GM18858 (cell line): Measurements from ENCODE around the gene GAB4.
"Not testable (repeated sequence)": the region's sequence is repeated elsewhere in the genome, so short reads cannot be mapped to it uniquely, and the experiment has no call there.

ENCODE experiments used
- ATAC-seq: cut with Tn5 transposase; IDR thresholded peaks from one replicate; pipeline ENCODE4 v1.9.1; 2021; ENCODE audit not compliant: unreplicated experiment

GAB4 gene, protein sequence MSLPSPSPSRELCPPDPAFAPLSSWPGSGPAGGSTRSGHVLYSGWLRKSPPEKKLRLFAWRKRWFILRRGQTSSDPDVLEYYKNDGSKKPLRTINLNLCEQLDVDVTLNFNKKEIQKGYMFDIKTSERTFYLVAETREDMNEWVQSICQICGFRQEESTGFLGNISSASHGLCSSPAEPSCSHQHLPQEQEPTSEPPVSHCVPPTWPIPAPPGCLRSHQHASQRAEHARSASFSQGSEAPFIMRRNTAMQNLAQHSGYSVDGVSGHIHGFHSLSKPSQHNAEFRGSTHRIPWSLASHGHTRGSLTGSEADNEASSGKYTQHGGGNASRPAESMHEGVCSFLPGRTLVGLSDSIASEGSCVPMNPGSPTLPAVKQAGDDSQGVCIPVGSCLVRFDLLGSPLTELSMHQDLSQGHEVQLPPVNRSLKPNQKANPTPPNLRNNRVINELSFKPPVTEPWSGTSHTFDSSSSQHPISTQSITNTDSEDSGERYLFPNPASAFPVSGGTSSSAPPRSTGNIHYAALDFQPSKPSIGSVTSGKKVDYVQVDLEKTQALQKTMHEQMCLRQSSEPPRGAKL

DNA sequence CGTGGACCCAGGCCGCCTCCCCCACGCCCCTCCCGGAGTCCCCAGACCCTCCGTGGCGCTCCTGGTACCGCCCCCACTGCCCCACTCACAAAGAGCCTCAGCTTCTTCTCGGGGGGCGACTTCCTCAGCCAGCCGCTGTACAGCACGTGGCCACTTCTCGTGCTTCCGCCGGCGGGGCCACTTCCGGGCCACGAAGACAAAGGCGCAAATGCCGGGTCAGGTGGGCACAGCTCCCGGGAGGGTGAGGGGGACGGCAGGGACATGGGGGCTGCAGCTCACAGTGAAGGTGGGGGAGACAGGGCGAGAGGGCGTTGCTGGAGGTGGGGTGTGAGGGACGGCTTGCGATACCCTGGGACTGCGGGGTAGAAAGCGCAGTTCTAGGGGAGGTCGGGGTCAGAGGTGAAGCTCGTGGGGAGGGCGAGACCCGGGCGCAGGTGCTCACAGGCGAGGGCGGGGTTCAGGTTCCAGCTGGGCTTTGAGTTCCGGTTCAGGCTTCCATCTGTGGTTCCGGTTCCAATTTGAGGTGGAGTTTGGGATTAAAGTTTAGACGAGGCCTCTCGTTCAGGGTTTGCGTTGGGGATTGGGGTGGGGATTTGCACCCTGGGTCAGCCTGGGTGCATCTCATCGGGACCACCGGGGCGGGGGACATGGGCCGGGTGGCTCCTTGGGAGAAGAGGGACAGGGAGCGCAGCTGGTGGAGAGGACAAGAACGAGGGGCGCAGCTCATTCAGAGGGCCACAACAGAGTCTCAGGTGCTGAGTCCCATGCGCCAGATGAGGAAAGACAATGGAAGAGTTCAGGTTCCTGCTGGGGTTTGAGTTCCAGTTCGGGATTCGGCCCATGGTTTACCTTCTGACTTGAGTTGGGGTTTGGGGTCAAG is at the start of gene GAB4:
TSS of gene GAB4 (minus strand) at position 371 of the 880 bp plus-strand sequence. CDS start at position 263, 108 bp downstream.
- no peak for ATAC-seq

DNA sequence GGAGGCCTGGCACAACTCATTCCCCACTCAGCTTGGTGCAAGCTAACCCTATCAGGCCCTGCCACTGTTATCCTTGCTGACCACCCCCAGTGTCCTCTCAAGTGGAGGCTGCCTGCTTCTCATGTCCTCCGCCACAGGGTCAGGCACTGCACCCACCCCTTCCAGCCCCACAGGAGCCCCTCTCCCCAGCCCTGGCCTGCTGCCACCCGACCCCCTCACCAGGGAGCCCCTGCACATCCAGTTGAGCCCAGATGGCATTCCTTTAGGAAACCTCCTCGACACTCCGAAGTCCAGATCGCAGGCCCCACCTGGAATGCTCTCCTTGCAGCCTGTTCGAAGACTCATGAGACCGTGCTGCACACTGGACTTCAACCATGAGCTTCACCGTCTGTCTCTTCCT is 48.8 kb upstream of the GAB4 start:
- ATAC-seq: no peak

DNA sequence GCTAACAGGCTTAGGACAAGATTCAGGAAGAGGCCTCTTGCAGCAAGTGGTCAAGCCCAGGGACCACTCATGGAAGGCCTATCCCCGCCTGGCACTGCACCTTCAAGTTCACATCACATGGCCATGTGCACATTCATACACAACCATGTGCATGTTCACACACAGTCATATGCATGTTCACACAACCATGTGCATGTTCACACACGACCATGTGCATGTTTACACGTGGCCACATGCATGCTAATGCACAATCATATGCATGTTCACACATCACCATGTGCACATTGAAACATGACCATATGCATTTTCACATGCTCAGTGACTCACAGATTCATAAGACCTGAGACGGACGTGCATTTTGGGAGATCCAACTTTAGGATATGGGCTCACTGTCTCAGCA is 48.0 kb upstream of the GAB4 start:
- ATAC-seq: no peak

DNA sequence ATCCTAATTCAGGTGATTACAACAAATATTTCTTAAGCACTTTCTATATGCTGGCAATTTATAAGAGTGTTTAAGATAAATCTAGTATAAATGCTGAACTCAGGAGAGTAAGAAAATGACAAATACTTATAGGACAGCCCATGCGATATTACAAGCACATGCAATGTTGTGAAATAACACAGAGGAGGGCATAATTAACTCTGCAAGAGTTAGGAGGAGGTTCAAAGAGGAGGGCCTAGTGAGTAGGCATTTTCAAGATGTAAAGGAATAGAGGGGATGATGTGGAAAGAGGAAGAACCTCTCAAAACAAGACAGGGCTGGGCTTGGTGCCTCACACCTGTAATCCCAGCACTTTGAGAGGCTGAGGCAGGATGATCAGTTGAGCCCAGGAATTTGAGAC is 39.6 kb upstream of the GAB4 start:
- no peak for ATAC-seq

DNA sequence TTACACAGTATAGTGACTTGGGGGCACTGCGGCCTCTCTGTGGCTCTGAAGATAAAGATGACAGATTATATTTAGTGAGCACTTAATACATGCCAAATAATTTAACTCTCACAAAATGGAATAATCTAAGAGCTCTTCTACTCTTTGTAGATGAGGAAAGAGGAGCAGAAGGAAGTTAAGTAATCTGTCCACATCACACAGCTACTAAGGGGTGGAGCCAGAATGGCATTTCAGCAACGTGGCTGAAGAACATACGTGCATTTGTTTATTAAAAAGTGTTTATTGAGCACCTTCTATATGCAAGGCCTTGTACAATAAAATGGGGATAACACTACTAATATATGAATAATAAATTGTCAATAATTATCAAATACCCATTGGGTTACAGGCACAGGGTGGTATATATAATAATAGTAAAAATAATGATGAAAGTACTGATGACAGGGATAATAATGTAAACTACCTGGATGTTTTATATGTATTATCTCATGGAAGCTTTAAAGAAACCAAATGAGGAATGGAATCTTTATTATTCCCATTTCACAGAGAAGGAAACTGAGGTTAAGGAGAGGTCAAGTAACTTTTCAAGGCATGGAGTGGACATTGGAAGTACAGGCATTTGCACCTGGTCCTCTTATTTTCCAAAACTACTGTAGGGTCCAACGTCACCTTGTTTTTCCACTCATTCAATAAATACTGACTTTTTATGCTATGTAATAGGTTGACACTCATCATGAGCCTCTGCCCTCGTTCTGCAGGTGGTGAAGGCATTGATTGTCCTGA is 38.7 kb upstream of the GAB4 start:
- ATAC-seq: no peak

DNA sequence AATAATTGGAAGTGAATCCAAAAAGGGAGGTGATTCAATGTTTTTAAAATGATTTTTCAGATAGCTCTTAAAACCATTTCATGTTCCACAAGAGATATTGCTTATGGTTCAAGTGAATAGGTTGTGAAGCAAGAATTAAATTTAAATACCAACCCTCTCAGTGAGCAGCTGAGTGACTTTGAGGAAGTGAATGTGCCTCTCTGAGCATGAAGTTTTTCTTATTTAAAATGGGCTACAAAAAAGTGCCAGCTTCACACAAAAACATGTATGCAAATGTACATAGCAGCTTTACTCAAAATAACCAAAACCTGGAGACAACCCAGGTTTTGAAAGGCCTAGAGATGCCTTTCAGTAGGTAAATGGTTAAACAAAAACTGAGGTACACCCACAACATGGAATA is 35.5 kb upstream of the GAB4 start:
- no peak for ATAC-seq

DNA sequence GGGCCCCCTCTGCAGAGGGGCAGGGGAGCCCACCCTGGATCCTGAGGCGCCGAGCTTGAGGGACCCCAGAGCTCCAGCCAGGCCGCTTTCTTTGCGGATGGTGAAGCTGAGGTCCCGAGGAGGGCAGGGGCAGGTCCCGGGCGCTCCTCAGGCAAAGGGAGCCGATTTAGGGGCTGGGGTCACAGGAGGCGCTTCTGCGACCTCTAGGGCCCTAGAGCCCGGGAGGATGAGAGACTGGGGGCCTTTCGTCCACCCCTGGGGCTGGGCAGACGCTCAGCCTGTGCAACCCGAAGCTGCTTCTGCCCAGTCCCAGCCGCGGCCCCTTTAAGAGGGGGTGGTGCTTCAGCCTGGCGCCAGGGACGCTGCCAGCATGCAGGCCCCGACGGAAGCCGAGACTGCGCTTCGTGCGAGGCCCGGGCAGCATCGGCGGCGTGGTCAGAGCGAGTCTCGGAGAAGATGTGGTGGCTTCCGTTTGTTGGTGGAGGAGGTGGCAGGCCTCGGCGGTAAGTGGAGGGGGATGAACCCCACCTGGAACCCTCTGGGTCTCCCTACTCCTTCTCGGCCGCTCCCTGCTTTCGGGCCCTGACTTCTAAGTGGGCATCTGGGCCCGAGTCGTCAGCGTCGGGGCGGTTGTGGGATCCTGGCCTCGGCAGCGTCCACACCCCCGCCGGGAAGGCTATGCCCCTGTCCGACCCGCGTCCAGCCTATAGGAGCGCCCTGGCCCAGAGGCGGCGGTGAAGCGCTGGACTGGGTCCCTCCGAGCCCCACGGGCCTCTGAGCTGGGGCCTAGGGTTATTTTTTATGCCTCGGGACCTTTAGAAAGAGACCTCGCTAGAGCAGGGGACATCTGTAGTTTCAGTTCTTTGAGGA is 29.1 kb upstream of the GAB4 start:
- not testable (repeated sequence) for ATAC-seq

DNA sequence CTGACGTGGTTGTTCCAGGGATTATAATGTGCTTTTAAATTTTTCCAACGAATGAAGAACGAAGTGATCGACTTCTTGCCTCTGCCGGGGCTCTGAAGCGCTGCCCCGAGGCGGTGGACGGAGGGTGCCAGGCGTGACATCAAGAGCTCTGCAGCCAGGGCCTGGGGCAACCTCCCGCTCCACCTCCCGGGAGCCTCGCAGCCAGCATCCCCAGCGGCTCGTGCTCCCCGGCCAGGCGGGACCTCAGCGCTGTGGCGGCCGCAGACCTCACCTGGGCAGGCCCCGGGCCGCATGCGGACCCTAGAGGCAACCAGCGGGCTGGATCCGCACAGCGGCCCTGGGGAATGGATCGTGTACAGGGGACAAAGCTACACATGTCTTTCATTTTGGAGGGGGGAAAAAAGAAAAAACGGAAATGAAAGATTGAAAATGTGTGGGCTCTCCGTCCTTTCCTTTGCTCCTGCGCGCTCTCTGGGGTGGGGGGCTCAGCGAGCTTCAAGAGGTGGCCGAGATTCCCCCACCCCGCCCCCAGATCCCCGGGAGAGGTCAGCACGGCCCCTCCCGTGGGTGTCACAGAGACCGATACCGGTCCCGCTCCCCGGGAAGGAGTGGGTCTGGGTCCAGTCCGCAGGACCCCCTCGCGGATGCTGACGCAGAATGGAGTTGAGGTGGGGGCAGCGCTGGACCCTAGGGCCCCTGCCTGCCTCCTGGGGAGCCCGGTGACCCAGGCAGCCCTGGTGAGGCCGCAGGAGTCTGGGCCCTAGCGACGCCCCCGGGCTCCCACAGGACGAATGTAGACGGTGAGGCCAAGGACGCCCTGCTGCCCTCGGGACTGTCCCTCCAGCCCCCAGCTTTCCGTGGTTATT is 28.2 kb upstream of the GAB4 start:
- not testable (repeated sequence) for ATAC-seq

DNA sequence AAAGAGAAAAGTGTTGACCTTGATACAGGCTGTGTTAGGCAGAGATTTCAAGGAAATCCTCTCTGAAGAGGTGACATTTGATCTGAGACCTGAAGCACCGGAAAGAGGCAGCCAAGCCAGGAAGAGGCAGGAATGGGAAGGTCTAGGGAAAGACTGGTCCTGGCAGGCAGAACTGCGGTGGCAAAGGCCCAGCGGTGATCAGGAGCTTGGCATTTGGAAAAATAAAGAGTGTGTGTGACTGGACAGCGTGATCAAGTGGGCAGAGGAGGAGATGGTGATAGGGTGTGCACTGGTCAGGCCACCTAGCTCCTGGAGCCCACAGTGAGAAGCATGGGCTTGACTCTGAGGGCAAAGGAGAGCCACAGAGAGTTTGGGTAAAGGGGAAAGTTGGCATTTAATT is 27.2 kb upstream of the GAB4 start:
- no peak for ATAC-seq

DNA sequence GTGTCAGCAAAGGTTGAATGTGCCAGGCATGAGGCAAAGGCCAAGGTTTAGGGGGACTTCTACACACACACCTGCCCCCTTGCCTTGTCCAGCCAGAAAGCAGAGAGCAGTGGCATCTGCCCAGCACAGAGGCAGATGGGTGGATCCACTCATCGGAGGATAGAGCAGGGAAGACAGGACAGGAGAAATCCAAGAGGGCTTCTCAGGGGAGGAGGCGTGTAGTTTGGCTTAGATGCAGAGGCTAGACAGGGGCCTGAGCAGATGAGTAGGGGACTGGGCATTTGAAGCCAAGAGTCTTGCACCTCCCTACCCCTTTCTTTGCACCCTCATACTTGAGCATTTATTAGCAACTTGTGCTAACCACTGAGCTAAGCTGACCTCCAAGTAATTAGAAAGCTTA is 26.5 kb upstream of the GAB4 start:
- ATAC-seq: not testable (repeated sequence)

DNA sequence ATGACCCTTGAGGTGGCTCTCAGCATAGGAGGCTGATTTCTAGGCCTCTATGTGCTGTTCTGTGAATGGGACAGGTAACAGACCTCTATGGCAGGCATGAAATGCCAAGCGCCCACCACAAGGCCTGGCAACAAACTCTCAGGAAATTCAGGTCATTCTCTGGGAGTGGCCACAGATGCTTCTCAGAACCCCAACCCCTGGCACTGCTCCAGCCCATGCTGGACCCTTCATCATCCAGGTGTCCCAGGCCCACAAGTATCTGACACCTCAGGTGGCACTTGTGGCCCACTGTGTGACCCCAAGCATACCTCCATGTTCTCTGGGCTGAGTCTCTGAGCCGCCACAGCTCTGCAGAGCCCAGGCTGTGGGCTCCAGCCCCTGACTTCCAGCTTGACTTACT is 24.3 kb upstream of the GAB4 start:
- not testable (repeated sequence) for ATAC-seq

DNA sequence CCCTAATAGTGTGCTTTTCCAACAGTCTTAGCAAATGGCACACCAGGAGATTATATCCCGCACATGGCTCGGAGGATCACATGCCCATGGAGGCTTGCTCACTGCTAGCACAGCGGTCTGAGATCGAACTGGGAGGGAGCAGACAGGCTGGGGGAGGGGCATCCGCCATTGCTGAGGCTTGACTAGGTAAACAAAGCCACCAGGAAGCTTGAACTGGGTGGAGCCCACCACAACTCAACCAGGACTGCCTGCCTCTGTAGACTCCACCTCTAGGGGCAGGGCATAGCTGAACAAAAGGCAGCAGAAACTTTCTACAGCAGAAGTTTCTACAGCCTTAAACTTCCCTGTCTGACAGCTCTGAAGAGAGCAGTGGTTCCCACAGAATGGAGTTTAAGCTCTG is 16.4 kb upstream of the GAB4 start:
- ATAC-seq: not testable (repeated sequence)

DNA sequence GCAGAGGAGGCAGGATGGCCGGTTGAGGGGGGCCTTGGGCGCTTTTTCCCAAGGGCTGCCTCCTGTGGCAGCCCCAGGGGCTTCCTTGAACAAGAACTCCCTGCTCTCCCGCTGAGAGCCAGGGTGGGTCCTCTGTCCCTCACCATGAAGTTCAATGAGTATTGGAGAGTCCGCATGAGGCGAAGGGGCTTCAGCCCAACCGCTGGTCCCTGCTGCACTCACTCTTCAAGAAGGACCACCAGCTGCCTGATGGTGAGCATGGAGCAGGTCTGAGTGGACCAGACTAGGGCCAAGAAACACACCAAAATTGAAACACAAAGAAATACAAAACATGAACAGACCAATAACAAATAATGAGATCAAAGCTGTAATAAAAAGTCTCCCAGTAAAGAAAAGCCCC is 7.5 kb upstream of the GAB4 start:
- not testable (repeated sequence) for ATAC-seq

DNA sequence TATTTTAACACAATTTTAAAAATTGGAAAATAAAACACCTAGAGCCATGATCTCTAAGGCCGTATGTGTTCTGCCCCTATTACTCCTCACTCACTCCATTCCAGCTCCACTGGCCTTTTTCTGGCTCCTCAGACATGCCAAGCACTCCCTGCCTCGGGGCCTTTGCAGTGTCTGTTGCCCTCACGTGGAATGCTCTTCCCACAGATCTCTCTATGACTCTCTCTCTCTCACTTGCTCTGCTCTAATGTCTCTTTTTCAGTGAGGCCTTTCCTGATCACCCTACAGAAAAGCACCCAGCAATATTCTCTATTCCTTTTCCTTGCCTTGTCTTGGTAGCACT is 6.0 kb upstream of the GAB4 start:
- ATAC-seq: not testable (repeated sequence)

DNA sequence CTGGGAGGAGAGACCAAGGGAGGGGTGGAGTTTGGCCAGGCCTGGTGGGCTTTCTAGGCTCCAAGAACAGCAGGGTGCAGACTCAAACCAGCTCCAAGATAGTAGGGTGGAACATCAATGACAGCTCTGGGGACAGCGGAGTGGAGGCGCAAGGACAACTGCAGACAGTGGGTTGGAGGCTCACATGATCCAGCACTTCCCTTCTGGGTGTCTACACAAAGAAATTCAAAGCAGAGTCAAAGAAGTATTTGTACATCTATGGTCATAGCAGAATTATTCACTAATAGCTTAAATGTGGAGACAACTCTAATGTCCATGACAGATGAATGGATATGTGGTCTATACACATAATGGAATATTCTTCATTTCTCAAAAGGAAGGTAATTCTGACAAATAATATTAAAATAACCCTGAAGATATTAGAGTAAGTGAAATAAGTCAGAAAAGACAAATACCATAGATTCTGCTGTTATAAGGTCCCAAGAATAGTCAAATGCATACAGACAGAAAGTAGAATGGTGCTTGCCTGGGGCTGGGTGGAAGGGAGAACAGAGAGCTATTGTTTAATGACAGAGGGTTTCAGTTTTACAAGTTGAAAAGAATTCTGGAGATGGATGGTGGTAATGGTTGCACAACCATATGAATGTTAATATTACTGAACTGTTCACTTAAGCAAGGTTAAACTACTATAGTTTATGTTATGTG is 5.5 kb upstream of the GAB4 start:
- ATAC-seq: no peak

DNA sequence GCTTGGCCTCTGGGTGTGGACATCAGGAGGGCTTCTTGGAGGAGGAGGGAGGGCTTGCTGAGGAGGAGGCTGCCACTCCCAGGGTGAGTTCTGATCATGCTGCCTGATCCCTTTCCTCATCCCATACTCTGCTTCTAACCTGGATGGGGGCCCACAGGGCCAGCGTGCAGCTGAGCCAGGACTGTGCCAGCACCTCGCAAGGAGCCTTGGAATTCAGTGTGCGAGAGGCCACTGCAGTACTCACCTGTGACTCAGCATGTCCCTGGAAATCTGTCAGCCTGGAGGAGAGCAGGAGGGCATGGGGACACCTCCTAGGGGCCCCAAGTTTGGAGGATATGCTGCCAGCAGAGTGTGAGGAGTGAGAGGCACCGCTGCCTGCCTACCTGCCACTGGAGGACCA is 4.2 kb upstream of the GAB4 start:
- ATAC-seq: no peak

DNA sequence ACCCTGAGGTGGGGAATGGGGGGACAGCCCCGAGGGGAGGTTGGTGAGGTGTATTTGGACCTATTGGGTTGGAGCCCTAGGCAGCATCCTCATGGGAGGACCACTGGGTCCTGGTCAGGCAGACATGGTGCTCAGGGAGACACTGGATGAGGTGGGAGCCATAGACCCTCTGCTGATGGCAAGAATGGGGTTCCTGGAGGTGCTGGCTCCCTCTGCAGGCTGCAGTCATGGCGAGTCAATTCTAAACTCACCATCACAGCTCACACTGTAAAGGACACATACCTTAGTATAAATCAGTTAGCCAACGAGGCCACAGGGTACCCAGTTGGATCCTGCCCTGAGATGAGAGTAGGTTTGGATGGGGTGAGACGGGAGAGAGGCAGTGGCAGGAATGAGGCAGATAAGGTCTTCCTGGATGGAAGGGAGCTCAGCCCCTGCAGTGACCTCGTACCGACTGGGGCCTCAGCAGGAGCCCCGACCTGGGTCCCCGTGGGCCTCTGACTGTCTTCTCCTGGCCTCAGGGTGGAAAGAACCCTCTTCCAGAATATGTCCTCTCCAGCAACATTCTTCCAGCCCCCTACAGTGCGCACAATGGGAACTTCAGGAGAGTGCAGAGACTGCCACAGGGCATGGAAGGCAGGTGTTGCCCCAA is 1.7 kb upstream of the GAB4 start:
- ATAC-seq: no peak

DNA sequence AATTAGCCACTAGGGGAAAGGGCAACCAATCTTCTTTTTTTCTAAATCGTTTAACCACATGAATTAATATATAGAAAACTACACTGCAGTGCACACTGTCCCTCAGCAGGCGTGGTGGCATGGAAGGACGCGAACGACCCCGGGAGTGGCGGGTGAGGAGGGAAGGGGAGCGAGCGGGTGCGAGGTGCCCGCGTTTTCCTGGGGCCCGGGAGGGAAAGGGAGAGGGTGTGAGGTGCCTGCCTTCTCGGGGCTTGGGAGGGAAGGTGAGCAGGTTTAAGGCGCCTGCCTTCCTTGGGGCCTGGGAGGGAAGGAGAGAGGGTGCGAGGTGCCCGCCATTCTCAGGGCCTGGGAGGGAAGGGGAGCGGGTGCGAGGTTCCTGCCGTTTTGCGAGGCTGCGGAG is 765 bp downstream of the GAB4 start:
- no peak for ATAC-seq
